ENCODE data around the gene MRPL55.

MRPL55 gene

DNA sequence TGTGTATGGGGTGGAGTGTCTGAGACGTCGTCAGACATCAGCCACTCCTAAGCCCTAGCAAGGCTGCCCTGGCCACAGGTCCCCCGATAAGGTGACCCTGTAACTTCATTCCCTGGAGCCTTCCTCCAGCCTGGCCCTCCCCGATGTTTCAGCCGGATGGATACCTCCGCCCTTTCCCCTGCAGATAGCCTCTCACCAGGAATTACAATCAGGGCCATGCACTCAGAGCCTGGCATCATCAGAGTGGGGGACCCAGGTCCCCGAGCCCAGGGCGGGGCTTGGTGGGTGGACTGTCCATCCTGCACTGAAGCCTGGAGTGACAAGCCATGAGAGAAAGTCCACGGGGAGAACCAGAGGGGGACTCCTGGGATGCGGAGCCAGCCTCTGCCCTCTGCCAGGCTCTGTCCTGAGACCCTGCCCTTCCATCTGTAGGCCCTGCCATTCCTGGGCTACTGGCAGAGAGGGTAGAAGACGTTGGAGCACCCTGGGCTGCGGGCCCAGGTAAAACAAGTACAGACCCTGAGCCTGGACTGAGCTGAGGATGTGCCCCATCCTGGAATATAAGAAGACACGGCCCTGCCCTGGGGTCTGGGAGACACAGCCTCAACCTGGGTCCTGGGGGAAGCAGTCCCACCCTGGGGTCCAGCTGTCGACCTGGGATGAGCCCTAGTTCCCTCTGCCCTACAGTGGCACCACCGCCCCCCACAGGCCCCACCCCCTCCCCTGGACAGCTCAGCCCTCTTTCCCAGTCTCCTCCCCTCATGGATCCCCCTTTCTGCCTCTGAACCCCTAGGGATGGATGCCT, 43.4 kb downstream of the MRPL55 start:
- no peak overlapping the region for H3K27ac ChIP-seq
- ChIA-PET CTCF (interaction anchor here (0.6 to 0.7 kb wide), 2 partner anchors 63 to 116 kb away, joined by 3 to 10 read pairs; no protein-coding TSS in a partner anchor), POLR2A (ENCODE audit: low non-redundant PET) (no interaction called here)
- TF ChIP-seq CTCF (conservative IDR thresholded peaks at IDR 0.05; ENCODE audit: low read depth): no peak
- DNase-seq (ENCODE audit: low spot score): no peak

DNA sequence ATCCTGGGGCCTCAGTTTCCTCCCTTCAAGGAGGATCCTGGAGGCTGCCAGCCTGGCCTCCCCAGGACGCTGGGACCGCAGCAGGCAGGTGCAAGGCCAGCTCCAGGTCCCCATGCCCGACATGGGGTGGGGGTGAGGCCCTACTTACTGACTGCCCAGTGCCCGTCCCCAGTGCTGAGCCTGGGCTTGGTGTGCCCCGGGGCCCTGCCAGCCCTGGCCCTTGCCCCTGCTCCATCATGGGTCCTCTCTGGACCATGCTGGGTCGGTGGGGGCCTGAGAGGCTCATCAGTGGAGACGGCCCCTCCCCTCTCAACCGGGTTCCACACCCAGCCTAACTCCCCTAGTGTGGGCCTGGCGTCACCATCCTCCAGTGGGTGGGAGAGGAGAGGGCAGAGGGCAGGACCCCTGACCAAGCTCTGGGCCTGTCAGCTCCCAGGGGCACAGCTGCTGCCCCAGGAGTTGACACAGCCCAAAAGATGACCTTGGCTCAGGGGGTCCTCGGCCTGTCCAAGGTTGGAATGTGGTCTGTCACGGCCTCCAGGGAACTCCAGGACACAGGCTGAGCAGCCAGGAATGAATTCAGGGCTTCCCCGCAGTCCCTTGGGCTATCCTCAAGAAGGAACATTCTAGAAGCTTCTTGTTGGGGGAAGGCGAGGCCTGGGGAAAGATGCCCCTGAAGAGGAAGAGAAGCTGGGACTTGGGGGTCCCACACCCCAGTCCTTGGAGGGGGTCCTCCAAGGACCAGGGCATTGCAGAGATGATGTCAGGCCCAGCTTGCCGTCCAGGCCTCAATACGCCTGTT, 44.2 kb downstream of the MRPL55 start:
- no peak for TF ChIP-seq CTCF (conservative IDR thresholded peaks at IDR 0.05; ENCODE audit: low read depth)
- CTCF ChIA-PET: no interaction called here
- POLR2A ChIA-PET (ENCODE audit: low non-redundant PET): no interaction called here
- no peak for DNase-seq (ENCODE audit: low spot score)
- no peak overlapping the region for H3K27ac ChIP-seq

- no peak overlapping the region for H3K27ac ChIP-seq
- POLR2A ChIA-PET (ENCODE audit: low non-redundant PET): no interaction called here
- no peak for DNase-seq (ENCODE audit: low spot score)
- no peak for TF ChIP-seq CTCF (conservative IDR thresholded peaks at IDR 0.05; ENCODE audit: low read depth)
- CTCF ChIA-PET: no interaction called here
Observed at GRCh38 chr1:228064296-228064695, 44.8 kb downstream of the MRPL55 start.

DNA sequence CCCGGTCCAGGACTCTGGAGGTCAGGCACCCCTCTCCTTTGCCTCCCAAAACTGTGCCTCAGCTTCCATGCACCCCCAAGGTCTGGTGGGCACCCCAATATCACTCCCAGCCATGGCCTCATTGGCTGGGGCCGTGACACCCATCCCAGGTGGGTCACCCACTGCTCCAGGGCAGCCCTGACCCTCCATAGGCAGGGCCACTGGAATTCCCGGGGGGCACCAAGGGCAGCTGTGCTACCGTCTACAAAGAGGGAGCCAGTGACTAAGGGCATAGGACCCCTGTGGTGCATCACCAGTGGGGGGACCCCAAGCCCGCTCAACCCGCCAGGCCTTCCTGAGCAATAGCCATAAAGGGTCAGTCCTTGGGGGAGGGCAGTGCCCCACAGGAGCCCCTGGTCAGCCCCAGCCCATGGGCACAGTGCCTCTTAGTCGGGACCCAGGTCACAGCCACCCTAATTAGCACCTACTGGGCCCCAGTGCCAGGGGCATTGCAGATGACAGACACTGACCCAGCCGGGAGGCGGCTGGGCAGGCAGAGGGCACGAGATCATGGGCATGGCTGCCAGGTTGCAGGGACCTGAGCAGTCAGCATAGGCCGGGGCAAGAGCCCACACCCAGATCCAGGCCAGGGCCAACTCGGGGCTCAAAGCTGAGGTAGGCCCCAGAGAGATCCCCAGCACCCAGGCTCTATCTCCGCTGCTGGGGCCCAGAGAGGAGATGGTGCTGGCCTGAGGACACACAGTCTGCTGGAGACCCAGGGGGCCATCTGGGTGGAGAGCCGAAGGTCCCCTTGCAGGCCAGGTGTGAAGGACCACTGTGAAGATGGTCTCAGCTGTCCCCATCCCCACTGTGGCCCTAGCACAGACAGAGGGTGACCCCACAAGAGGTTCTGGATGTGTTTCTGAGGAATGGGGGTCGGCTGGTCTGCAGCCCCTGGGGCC, 45.6 kb downstream of the MRPL55 start:
- no peak for DNase-seq (ENCODE audit: low spot score)
- no peak for TF ChIP-seq CTCF (conservative IDR thresholded peaks at IDR 0.05; ENCODE audit: low read depth)
- POLR2A ChIA-PET (ENCODE audit: low non-redundant PET): no interaction called here
- CTCF ChIA-PET: interaction anchor here (0.6 kb wide), 1 partner anchor 269 kb away, joined by 3 read pairs; no protein-coding TSS in a partner anchor
- no peak overlapping the region for H3K27ac ChIP-seq

DNA sequence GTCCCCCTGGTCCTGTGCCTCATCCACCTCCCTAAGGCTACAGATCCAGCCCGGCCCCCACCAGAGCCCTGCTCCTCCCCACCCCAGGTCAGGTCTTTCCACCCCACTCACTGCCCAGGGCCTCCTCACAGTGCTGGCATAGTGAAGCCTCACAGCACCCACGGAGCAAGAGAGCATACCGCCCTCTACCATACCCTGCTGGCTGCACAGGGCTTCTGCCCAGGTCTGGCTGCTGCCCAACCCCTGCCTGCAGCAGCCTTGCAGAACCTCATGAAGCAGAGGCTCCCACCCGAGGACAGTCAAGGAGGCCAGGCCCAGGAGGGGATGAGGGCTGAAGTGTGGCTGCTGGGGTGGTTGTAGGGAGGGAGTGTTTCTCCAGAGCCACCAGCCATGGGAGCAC, 46.3 kb downstream of the MRPL55 start:
- H3K27ac ChIP-seq: no peak overlapping the region
- no peak for TF ChIP-seq CTCF (conservative IDR thresholded peaks at IDR 0.05; ENCODE audit: low read depth)
- CTCF ChIA-PET: no interaction called here
- no peak for DNase-seq (ENCODE audit: low spot score)
- POLR2A ChIA-PET (ENCODE audit: low non-redundant PET): no interaction called here
